ENCODE measurements around the gene CADPS.

CADPS gene

GRCh38 chr3:62771331-62772072, 103.7 kb downstream of the CADPS start:
- Histone ChIP-seq H3K27ac (ENCODE audit: low read depth, low read length) (no peak overlapping the region), H3K36me3 (ENCODE audit: insufficient read depth, low read length) (no peaks in the 10 kb centered on the region), H3K4me3 (ENCODE audit: low read depth in 1 of 2, low read length in 2 of 2) (no peak overlapping the region), H3K9me3 (ENCODE audit: low read length) (no peaks in the 10 kb centered on the region), H3K27me3 (ENCODE audit: control insufficient read depth in 1 of 2, insufficient read depth in 2 of 2, low read length in 2 of 2) (no peaks in the 10 kb centered on the region), H3K9ac (ENCODE audit: low read length) (no peak overlapping the region), H3K4me1 (ENCODE audit: insufficient read depth, low read length) (no peaks in the 10 kb centered on the region)

GRCh38 chr3:62768896-62769295, 106.3 kb downstream of the CADPS start:
- no peaks in the 10 kb centered on the region for H3K9me3 ChIP-seq (ENCODE audit: low read length)
- H3K36me3 ChIP-seq (ENCODE audit: insufficient read depth, low read length): no peaks in the 10 kb centered on the region
- no peaks in the 10 kb centered on the region for H3K27me3 ChIP-seq (ENCODE audit: control insufficient read depth in 1 of 2, insufficient read depth in 2 of 2, low read length in 2 of 2)
- H3K9ac ChIP-seq (ENCODE audit: low read length): no peak overlapping the region
- H3K4me1 ChIP-seq (ENCODE audit: insufficient read depth, low read length): no peaks in the 10 kb centered on the region
- no peak overlapping the region for H3K27ac ChIP-seq (ENCODE audit: low read depth, low read length)
- H3K4me3 ChIP-seq (ENCODE audit: low read depth in 1 of 2, low read length in 2 of 2): no peak overlapping the region

- no peaks in the 10 kb centered on the region for H3K9me3 ChIP-seq (ENCODE audit: low read length)
- no peak overlapping the region for H3K9ac ChIP-seq (ENCODE audit: low read length)
- H3K4me1 ChIP-seq (ENCODE audit: insufficient read depth, low read length): no peaks in the 10 kb centered on the region
- H3K4me3 ChIP-seq (ENCODE audit: low read depth in 1 of 2, low read length in 2 of 2): no peak overlapping the region
- H3K36me3 ChIP-seq (ENCODE audit: insufficient read depth, low read length): no peaks in the 10 kb centered on the region
- H3K27ac ChIP-seq (ENCODE audit: low read depth, low read length): no peak overlapping the region
- no peaks in the 10 kb centered on the region for H3K27me3 ChIP-seq (ENCODE audit: control insufficient read depth in 1 of 2, insufficient read depth in 2 of 2, low read length in 2 of 2)
Observed at GRCh38 chr3:62761711-62762110, 113.5 kb downstream of the CADPS start.

- Histone ChIP-seq H3K27ac (ENCODE audit: low read depth, low read length) (no peak overlapping the region), H3K4me1 (ENCODE audit: insufficient read depth, low read length) (no peaks in the 10 kb centered on the region), H3K36me3 (ENCODE audit: insufficient read depth, low read length) (no peaks in the 10 kb centered on the region), H3K9me3 (ENCODE audit: low read length) (no peaks in the 10 kb centered on the region), H3K27me3 (ENCODE audit: control insufficient read depth in 1 of 2, insufficient read depth in 2 of 2, low read length in 2 of 2) (no peaks in the 10 kb centered on the region), H3K9ac (ENCODE audit: low read length) (no peak overlapping the region), H3K4me3 (ENCODE audit: low read depth in 1 of 2, low read length in 2 of 2) (no peak overlapping the region)
Observed at GRCh38 chr3:62761311-62761710, 113.9 kb downstream of the CADPS start.

- no peak overlapping the region for H3K4me3 ChIP-seq (ENCODE audit: low read depth in 1 of 2, low read length in 2 of 2)
- H3K9ac ChIP-seq (ENCODE audit: low read length): no peak overlapping the region
- no peak overlapping the region for H3K27ac ChIP-seq (ENCODE audit: low read depth, low read length)
- no peaks in the 10 kb centered on the region for H3K36me3 ChIP-seq (ENCODE audit: insufficient read depth, low read length)
- H3K27me3 ChIP-seq (ENCODE audit: control insufficient read depth in 1 of 2, insufficient read depth in 2 of 2, low read length in 2 of 2): no peaks in the 10 kb centered on the region
- H3K4me1 ChIP-seq (ENCODE audit: insufficient read depth, low read length): no peaks in the 10 kb centered on the region
- no peaks in the 10 kb centered on the region for H3K9me3 ChIP-seq (ENCODE audit: low read length)
Observed at GRCh38 chr3:62758296-62759066, 116.7 kb downstream of the CADPS start.

- Histone ChIP-seq H3K4me1 (ENCODE audit: insufficient read depth, low read length) (no peaks in the 10 kb centered on the region), H3K36me3 (ENCODE audit: insufficient read depth, low read length) (no peaks in the 10 kb centered on the region), H3K27me3 (ENCODE audit: control insufficient read depth in 1 of 2, insufficient read depth in 2 of 2, low read length in 2 of 2) (no peaks in the 10 kb centered on the region), H3K27ac (ENCODE audit: low read depth, low read length) (no peak overlapping the region), H3K4me3 (ENCODE audit: low read depth in 1 of 2, low read length in 2 of 2) (no peak overlapping the region), H3K9me3 (ENCODE audit: low read length) (no peaks in the 10 kb centered on the region), H3K9ac (ENCODE audit: low read length) (no peak overlapping the region)
Observed at GRCh38 chr3:62757045-62757444, 118.2 kb downstream of the CADPS start.

GRCh38 chr3:62755285-62755684, 119.9 kb downstream of the CADPS start:
- H3K27me3 ChIP-seq (ENCODE audit: control insufficient read depth in 1 of 2, insufficient read depth in 2 of 2, low read length in 2 of 2): no peaks in the 10 kb centered on the region
- H3K27ac ChIP-seq (ENCODE audit: low read depth, low read length): no peak overlapping the region
- no peaks in the 10 kb centered on the region for H3K4me1 ChIP-seq (ENCODE audit: insufficient read depth, low read length)
- H3K36me3 ChIP-seq (ENCODE audit: insufficient read depth, low read length): no peaks in the 10 kb centered on the region
- no peak overlapping the region for H3K9ac ChIP-seq (ENCODE audit: low read length)
- no peak overlapping the region for H3K4me3 ChIP-seq (ENCODE audit: low read depth in 1 of 2, low read length in 2 of 2)
- H3K9me3 ChIP-seq (ENCODE audit: low read length): no peaks in the 10 kb centered on the region

- H3K36me3 ChIP-seq (ENCODE audit: insufficient read depth, low read length): no peaks in the 10 kb centered on the region
- no peak overlapping the region for H3K27ac ChIP-seq (ENCODE audit: low read depth, low read length)
- H3K27me3 ChIP-seq (ENCODE audit: control insufficient read depth in 1 of 2, insufficient read depth in 2 of 2, low read length in 2 of 2): no peaks in the 10 kb centered on the region
- no peaks in the 10 kb centered on the region for H3K4me1 ChIP-seq (ENCODE audit: insufficient read depth, low read length)
- no peak overlapping the region for H3K4me3 ChIP-seq (ENCODE audit: low read depth in 1 of 2, low read length in 2 of 2)
- no peaks in the 10 kb centered on the region for H3K9me3 ChIP-seq (ENCODE audit: low read length)
- H3K9ac ChIP-seq (ENCODE audit: low read length): no peak overlapping the region
Observed at GRCh38 chr3:62749657-62750056, 125.6 kb downstream of the CADPS start.

- Histone ChIP-seq H3K36me3 (ENCODE audit: insufficient read depth, low read length) (no peaks in the 10 kb centered on the region), H3K27me3 (ENCODE audit: control insufficient read depth in 1 of 2, insufficient read depth in 2 of 2, low read length in 2 of 2) (no peaks in the 10 kb centered on the region), H3K27ac (ENCODE audit: low read depth, low read length) (no peak overlapping the region), H3K9ac (ENCODE audit: low read length) (no peak overlapping the region), H3K9me3 (ENCODE audit: low read length) (no peaks in the 10 kb centered on the region), H3K4me3 (ENCODE audit: low read depth in 1 of 2, low read length in 2 of 2) (no peak overlapping the region), H3K4me1 (ENCODE audit: insufficient read depth, low read length) (no peaks in the 10 kb centered on the region)
Observed at GRCh38 chr3:62749130-62749529, 126.1 kb downstream of the CADPS start.

- no peaks in the 10 kb centered on the region for H3K4me1 ChIP-seq (ENCODE audit: insufficient read depth, low read length)
- no peak overlapping the region for H3K27ac ChIP-seq (ENCODE audit: low read depth, low read length)
Observed at GRCh38 chr3:62737449-62737848, 137.8 kb downstream of the CADPS start.

GRCh38 chr3:62735510-62735909, 139.7 kb downstream of the CADPS start:
- no peaks in the 10 kb centered on the region for H3K4me1 ChIP-seq (ENCODE audit: insufficient read depth, low read length)
- H3K9me3 ChIP-seq (ENCODE audit: low read length): no peaks in the 10 kb centered on the region
- H3K9ac ChIP-seq (ENCODE audit: low read length): no peak overlapping the region
- H3K27ac ChIP-seq (ENCODE audit: low read depth, low read length): no peak overlapping the region
- H3K27me3 ChIP-seq (ENCODE audit: control insufficient read depth in 1 of 2, insufficient read depth in 2 of 2, low read length in 2 of 2): no peaks in the 10 kb centered on the region
- H3K4me3 ChIP-seq (ENCODE audit: low read depth in 1 of 2, low read length in 2 of 2): no peak overlapping the region
- H3K36me3 ChIP-seq (ENCODE audit: insufficient read depth, low read length): no peaks in the 10 kb centered on the region

More at GRCh38 chr3:62737449-62737848, 137.8 kb downstream of the CADPS start:
- Histone ChIP-seq H3K9me3 (ENCODE audit: low read length) (no peaks in the 10 kb centered on the region), H3K27me3 (ENCODE audit: control insufficient read depth in 1 of 2, insufficient read depth in 2 of 2, low read length in 2 of 2) (no peaks in the 10 kb centered on the region), H3K9ac (ENCODE audit: low read length) (no peak overlapping the region), H3K36me3 (ENCODE audit: insufficient read depth, low read length) (no peaks in the 10 kb centered on the region), H3K4me3 (ENCODE audit: low read depth in 1 of 2, low read length in 2 of 2) (no peak overlapping the region)

All from muscle layer of colon (tissue), 2 donors.